ENCODE data around the gene ENDOG.

DNA sequence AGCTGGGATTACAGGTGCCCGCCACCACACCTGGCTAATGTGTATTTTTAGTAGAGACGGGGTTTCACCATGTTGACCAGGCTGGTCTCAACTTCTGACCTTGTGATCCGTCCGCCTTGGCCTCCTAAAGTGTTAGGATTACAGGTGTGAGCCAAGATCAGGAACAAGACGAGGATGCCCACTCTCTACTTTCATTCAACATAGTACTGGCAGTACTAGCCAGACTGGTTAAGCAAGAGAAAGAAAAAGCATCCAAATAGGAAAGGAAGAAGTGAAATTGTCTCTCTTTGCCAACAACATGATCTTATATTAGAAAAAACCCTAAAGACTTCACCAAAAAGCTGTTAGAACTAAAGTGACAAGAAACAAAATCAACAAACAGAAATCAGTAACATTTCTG, 7.4 kb upstream of the ENDOG start:
- TF ChIP-seq CTCF (IDR thresholded peaks at IDR 0.05; ENCODE audit: low read depth, low read length) (no peak), EZH2phosphoT487 (IDR thresholded peaks at IDR 0.05; ENCODE audit: low read depth) (no peak)
